DLD1 (cell line): ENCODE measurements around the gene CITED4.
"Not testable (repeated sequence)": the region's sequence is repeated elsewhere in the genome, so short reads cannot be mapped to it uniquely, and the experiment has no call there.

Experiments used
- in situ Hi-C: cut with HindIII; loops from 2 replicates; pipeline ENCODE4 v1.10.0; 2017; ENCODE audit warnings: low sequenced_read_pairs

The CITED4 gene

GRCh38 chr1:40862008-40862863 lies at the start of gene CITED4:
Gene CITED4 (minus strand): TSS chr1:40862363. CDS start chr1:40862127, 236 bp downstream.
- in situ Hi-C loops: no loop called here

- in situ Hi-C loops: no loop called here
These were observed 48.9 kb upstream of the CITED4 start for GRCh38 chr1:40911105-40911504.

GRCh38 chr1:40909281-40909680 lies 47.1 kb upstream of the CITED4 start:
- in situ Hi-C loops: no loop called here

- in situ Hi-C loops: no loop called here
These were observed 46.2 kb upstream of the CITED4 start for GRCh38 chr1:40908350-40908749.

GRCh38 chr1:40907899-40908298 lies 45.7 kb upstream of the CITED4 start:
- in situ Hi-C loops: no loop called here

GRCh38 chr1:40906781-40907400 lies 44.7 kb upstream of the CITED4 start:
- in situ Hi-C loops: no loop called here

GRCh38 chr1:40905061-40905460 lies 42.9 kb upstream of the CITED4 start:
- in situ Hi-C loops: no loop called here

- in situ Hi-C loops: no loop called here
These were observed 40.9 kb upstream of the CITED4 start for GRCh38 chr1:40903106-40903505.

- in situ Hi-C loops: no loop called here
These were observed 40.0 kb upstream of the CITED4 start for GRCh38 chr1:40901886-40902852.

GRCh38 chr1:40899230-40899870 lies 37.2 kb upstream of the CITED4 start:
- in situ Hi-C loops: no loop called here

- in situ Hi-C loops: no loop called here
These were observed 36.3 kb upstream of the CITED4 start for GRCh38 chr1:40898431-40898901.

GRCh38 chr1:40897513-40897912 lies 35.4 kb upstream of the CITED4 start:
- in situ Hi-C loops: no loop called here

- in situ Hi-C loops: no loop called here
These were observed 34.3 kb upstream of the CITED4 start for GRCh38 chr1:40896482-40896881.

- in situ Hi-C loops: no loop called here
These were observed 33.4 kb upstream of the CITED4 start for GRCh38 chr1:40895601-40896000.

- in situ Hi-C loops: not testable (repeated sequence)
These were observed 32.7 kb upstream of the CITED4 start for GRCh38 chr1:40894858-40895257.

- in situ Hi-C loops: no loop called here
These were observed 32.3 kb upstream of the CITED4 start for GRCh38 chr1:40894455-40894854.

GRCh38 chr1:40893946-40894345 lies 31.8 kb upstream of the CITED4 start:
- in situ Hi-C loops: no loop called here

GRCh38 chr1:40892354-40892753 lies 30.2 kb upstream of the CITED4 start:
- in situ Hi-C loops: no loop called here

GRCh38 chr1:40890771-40891170 lies 28.6 kb upstream of the CITED4 start:
- in situ Hi-C loops: no loop called here

GRCh38 chr1:40887652-40888051 lies 25.5 kb upstream of the CITED4 start:
- in situ Hi-C loops: no loop called here

GRCh38 chr1:40887012-40887378 lies 24.8 kb upstream of the CITED4 start:
- in situ Hi-C loops: no loop called here
